OCI-LY1 (cell line): ENCODE results near the gene EMC9.

Source experiments
- H2AFZ ChIP-seq: fragments of 200-600 bp; sonication (generic), shearing (Covaris generic); 2 replicates; pipeline ENCODE4 v1.6.0; 2014; ENCODE audit warnings: antibody characterized with exemption, mild to moderate bottlenecking, low read length
- H3F3A ChIP-seq: fragments of 200-600 bp; sonication (generic), shearing (Covaris generic); 2 replicates; pipeline ENCODE4 v1.6.0; 2014; ENCODE audit warnings: mild to moderate bottlenecking, antibody characterized with exemption, low read length, moderate library complexity; ENCODE audit not compliant: insufficient read depth
- H3K27ac ChIP-seq: fragments of 200-600 bp; sonication (generic); 2 replicates; pipeline ENCODE4 v1.5.1; 2014; ENCODE audit warnings: low read length, mixed run types, mild to moderate bottlenecking, low read depth; ENCODE audit not compliant: poor library complexity, severe bottlenecking
- H3K27me3 ChIP-seq: fragments of 200-600 bp; sonication (generic); 2 replicates; pipeline ENCODE4 v1.6.0; 2014; ENCODE audit warnings: antibody characterized with exemption, mild to moderate bottlenecking, low read length, moderate library complexity; ENCODE audit not compliant: insufficient read depth
- H3K36me3 ChIP-seq: fragments of 200-600 bp; sonication (generic); 2 replicates; pipeline ENCODE4 v1.6.1; 2014; ENCODE audit warnings: mild to moderate bottlenecking, antibody characterized with exemption, low read length, moderate library complexity, mixed read lengths; ENCODE audit not compliant: insufficient read depth
- H3K4me1 ChIP-seq: fragments of 200-600 bp; sonication (generic); 2 replicates; pipeline ENCODE4 v1.5.1; 2014; ENCODE audit warnings: mild to moderate bottlenecking, low read length, moderate library complexity; ENCODE audit not compliant: insufficient read depth, severe bottlenecking
- H3K4me2 ChIP-seq: fragments of 200-600 bp; sonication (generic), shearing (Covaris generic); 2 replicates; pipeline ENCODE4 v1.6.1; 2014; ENCODE audit warnings: low read length
- H3K4me3 ChIP-seq: fragments of 200-600 bp; sonication (generic); 2 replicates; pipeline ENCODE4 v1.5.1; 2014; ENCODE audit warnings: low read length, low read depth, mild to moderate bottlenecking, mixed read lengths; ENCODE audit not compliant: poor library complexity, severe bottlenecking
- H3K79me2 ChIP-seq: fragments of 200-600 bp; shearing (Covaris generic); 2 replicates; pipeline ENCODE4 v1.6.1; 2016; ENCODE audit warnings: mixed run types, low read length, mixed read lengths; ENCODE audit not compliant: insufficient read depth
- H3K9ac ChIP-seq: fragments of 200-600 bp; sonication (generic), shearing (Covaris generic); 2 replicates; pipeline ENCODE4 v1.6.1; 2014; ENCODE audit warnings: mild to moderate bottlenecking, low read length, mixed read lengths
- H3K9me2 ChIP-seq: fragments of 200-600 bp; sonication (generic), shearing (Covaris generic); 2 replicates; pipeline ENCODE4 v1.6.1; 2014; ENCODE audit warnings: low read depth, mild to moderate bottlenecking, low read length, mixed read lengths
- H3K9me3 ChIP-seq: fragments of 200-600 bp; shearing (Covaris generic); 2 replicates; pipeline ENCODE4 v1.6.1; 2014; ENCODE audit warnings: low read length, mixed read lengths
- H4K20me1 ChIP-seq: fragments of 200-600 bp; sonication (generic), shearing (Covaris generic); 2 replicates; pipeline ENCODE4 v1.6.0; 2016; ENCODE audit warnings: mild to moderate bottlenecking, low read length; ENCODE audit not compliant: insufficient read depth
- EZH2 ChIP-seq: fragments of 200-600 bp; sonication (generic), shearing (Covaris generic); IDR thresholded peaks from 2 replicates; pipeline ENCODE4 v1.8.0; 2017; ENCODE audit warnings: borderline replicate concordance, mixed run types, mild to moderate bottlenecking, antibody characterized with exemption, low read length, moderate library complexity, mixed read lengths
- TF ChIP-seq, protein P1 (sequence below): fragments of 200-600 bp; sonication (generic), shearing (Covaris generic); IDR thresholded peaks from 2 replicates; pipeline ENCODE4 v1.5.1; 2017; ENCODE audit warnings: mild to moderate bottlenecking, antibody characterized with exemption, low read length, moderate library complexity, mixed read lengths

The EMC9 gene

DNA sequence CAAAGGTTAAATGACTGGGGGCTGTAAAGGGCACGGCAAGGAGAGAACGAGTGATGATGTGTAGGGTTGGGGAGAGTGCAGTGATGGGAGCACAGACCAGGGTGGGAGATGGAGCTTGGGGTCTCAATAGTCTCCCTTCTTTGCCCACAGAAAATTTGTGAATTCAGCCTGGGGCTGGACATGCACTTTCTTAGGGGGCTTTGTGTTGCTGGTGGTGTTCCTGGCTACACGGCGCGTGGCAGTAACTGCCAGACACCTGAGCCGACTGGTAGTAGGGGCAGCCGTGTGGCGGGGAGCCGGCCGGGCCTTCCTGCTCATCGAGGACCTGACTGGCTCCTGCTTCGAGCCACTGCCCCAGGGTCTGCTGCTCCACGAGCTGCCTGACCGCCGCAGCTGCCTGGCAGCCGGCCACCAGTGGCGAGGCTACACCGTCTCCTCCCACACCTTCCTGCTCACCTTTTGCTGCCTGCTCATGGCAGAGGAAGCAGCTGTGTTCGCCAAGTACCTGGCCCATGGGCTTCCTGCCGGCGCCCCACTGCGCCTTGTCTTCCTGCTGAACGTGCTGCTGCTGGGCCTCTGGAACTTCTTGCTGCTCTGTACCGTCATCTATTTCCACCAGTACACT, 9.2 kb downstream of the EMC9 start:
- Histone ChIP-seq H2AFZ (no peak overlapping the region), H4K20me1 (no peaks in the 10 kb centered on the region), H3K36me3 (peaks cover 1% of the 10 kb centered on the region; the same call in 1 of the 2 replicates), H3F3A (no peaks in the 10 kb centered on the region), H3K9me3 (no peaks in the 10 kb centered on the region), H3K4me3 (no peak overlapping the region), H3K27me3 (no peaks in the 10 kb centered on the region), H3K9ac (no peak overlapping the region; the same call in 1 of the 2 replicates), H3K4me1 (peaks cover 25% of the 10 kb centered on the region), H3K79me2 (no peaks in the 10 kb centered on the region), H3K4me2 (peak overlapping the region; percentile 20; the same call in 1 of the 2 replicates), H3K27ac (no peak overlapping the region), H3K9me2 (no peaks in the 10 kb centered on the region)
- TF ChIP-seq, protein P1, sequence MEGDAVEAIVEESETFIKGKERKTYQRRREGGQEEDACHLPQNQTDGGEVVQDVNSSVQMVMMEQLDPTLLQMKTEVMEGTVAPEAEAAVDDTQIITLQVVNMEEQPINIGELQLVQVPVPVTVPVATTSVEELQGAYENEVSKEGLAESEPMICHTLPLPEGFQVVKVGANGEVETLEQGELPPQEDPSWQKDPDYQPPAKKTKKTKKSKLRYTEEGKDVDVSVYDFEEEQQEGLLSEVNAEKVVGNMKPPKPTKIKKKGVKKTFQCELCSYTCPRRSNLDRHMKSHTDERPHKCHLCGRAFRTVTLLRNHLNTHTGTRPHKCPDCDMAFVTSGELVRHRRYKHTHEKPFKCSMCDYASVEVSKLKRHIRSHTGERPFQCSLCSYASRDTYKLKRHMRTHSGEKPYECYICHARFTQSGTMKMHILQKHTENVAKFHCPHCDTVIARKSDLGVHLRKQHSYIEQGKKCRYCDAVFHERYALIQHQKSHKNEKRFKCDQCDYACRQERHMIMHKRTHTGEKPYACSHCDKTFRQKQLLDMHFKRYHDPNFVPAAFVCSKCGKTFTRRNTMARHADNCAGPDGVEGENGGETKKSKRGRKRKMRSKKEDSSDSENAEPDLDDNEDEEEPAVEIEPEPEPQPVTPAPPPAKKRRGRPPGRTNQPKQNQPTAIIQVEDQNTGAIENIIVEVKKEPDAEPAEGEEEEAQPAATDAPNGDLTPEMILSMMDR = no peak

DNA sequence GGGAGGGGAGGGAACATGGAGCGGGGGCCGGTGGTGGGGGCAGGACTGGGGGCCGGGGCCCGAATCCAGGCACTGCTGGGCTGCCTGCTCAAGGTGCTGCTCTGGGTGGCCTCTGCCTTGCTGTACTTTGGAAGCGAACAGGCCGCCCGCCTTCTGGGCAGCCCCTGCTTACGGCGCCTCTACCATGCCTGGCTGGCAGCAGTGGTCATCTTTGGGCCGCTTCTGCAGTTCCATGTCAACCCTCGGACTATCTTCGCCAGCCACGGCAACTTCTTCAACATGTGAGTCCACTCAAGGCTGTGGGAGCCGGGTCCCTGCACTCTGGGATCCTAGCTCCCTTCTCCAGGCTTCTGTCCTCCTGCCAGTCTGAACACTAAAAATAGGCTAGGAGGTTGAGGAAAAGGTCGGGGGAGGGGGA, 9.8 kb downstream of the EMC9 start:
- TF ChIP-seq, protein P1 = no peak
- TF ChIP-seq EZH2 = no peak
- no peak overlapping the region for H3K9ac ChIP-seq
- peaks cover 19% of the 10 kb centered on the region for H3K4me1 ChIP-seq
- no peak overlapping the region for H3K4me3 ChIP-seq
- no peak overlapping the region for H3K4me2 ChIP-seq
- H3K27ac ChIP-seq = no peak overlapping the region
- H3K27me3 ChIP-seq = no peaks in the 10 kb centered on the region
- H3F3A ChIP-seq = no peaks in the 10 kb centered on the region
- no peak overlapping the region for H2AFZ ChIP-seq
- no peaks in the 10 kb centered on the region for H4K20me1 ChIP-seq
- no peaks in the 10 kb centered on the region for H3K79me2 ChIP-seq
- no peaks in the 10 kb centered on the region for H3K9me3 ChIP-seq
- no peaks in the 10 kb centered on the region for H3K36me3 ChIP-seq
- H3K9me2 ChIP-seq = no peaks in the 10 kb centered on the region

DNA sequence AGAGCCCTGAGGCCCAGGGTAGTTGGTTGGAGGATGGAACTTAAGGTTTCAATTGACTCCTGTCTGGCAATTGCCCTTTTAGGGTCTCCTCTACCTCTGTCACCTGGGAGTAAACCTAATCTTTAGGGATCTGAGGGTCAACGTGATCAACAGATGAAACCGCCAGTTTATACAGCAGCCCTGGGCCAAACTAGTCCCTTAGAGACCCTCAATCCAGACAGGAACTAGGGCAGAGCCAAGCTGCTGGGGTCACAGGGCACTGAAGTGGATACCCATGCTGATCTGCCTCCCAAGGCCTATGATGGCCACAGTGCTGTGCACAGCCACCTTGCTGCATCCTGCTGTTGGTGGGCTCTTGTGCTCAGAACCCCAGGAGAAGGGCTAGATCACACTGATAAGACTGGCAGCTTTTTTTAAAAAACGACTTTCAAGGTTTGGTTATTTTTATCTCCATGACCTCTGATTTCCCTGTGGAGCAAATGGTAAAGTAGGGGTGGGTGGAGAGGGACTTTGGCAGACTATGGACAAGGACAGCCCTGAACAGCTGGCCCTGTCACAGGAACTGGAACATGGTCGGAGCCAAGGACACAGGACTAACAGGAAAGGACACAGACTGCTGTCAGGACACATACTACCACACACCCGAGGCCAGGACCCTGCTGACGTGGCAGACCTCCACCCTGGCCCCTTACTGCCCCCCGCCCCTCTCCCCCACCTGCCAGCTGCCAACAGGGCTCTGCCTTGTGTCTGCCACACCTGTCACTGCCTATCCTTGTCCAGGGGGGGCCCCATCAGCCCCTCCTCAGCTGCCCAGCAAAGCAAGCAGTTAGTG, 10.5 kb downstream of the EMC9 start:
- H3K27ac ChIP-seq = no peak overlapping the region
- no peaks in the 10 kb centered on the region for H3K36me3 ChIP-seq
- peaks cover 18% of the 10 kb centered on the region for H3K4me1 ChIP-seq
- no peaks in the 10 kb centered on the region for H4K20me1 ChIP-seq
- no peaks in the 10 kb centered on the region for H3K9me3 ChIP-seq
- TF ChIP-seq EZH2 = no peak
- TF ChIP-seq, protein P1 = no peak
- H3K27me3 ChIP-seq = no peaks in the 10 kb centered on the region
- H3K9me2 ChIP-seq = no peaks in the 10 kb centered on the region
- no peaks in the 10 kb centered on the region for H3K79me2 ChIP-seq
- H3K4me3 ChIP-seq = no peak overlapping the region
- no peak overlapping the region for H3K9ac ChIP-seq
- no peaks in the 10 kb centered on the region for H3F3A ChIP-seq
- H3K4me2 ChIP-seq = no peak overlapping the region
- H2AFZ ChIP-seq = no peak overlapping the region
